ENCODE data around the gene HEY2.

DNA sequence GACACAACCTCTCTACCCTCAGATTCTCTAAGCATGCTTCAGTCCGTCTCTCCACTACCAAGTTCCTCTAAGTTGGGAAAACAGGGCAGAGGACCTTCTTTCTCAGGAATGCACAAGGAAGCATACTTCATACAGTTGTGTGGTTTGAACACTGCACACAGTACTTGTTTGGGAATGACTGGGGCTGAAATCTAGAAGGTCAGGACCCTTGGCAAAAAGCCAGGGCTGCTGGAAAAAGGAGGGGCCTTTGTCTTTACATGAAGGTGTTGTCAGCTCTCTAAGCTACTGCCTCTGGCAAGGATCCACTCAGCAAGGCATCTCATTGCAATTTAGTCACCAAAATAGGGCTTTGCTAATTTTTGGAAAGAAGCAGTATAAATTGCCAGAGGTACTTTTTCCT is 20.7 kb upstream of the HEY2 start:
- TF ChIP-seq, protein P1, sequence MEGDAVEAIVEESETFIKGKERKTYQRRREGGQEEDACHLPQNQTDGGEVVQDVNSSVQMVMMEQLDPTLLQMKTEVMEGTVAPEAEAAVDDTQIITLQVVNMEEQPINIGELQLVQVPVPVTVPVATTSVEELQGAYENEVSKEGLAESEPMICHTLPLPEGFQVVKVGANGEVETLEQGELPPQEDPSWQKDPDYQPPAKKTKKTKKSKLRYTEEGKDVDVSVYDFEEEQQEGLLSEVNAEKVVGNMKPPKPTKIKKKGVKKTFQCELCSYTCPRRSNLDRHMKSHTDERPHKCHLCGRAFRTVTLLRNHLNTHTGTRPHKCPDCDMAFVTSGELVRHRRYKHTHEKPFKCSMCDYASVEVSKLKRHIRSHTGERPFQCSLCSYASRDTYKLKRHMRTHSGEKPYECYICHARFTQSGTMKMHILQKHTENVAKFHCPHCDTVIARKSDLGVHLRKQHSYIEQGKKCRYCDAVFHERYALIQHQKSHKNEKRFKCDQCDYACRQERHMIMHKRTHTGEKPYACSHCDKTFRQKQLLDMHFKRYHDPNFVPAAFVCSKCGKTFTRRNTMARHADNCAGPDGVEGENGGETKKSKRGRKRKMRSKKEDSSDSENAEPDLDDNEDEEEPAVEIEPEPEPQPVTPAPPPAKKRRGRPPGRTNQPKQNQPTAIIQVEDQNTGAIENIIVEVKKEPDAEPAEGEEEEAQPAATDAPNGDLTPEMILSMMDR (IDR thresholded peaks at IDR 0.05): no peak
- no peak for TF ChIP-seq POLR2AphosphoS5 (IDR thresholded peaks at IDR 0.05)
- TF ChIP-seq POLR2A (IDR thresholded peaks at IDR 0.05): no peak
- TF ChIP-seq EP300 (IDR thresholded peaks at IDR 0.05): no peak
